ENCODE results near the gene DOCK3.
A peak's percentile ranks its signal among the peaks of the same experiment; 100 is the strongest.
"Not testable (repeated sequence)": the region's sequence is repeated elsewhere in the genome, so short reads cannot be mapped to it uniquely, and the experiment has no call there.

DOCK3 gene

GRCh38 chr3:50687127-50687751 lies 12.5 kb downstream of the DOCK3 start:
- no peak for DNase-seq

- no peak for DNase-seq
Observed at GRCh38 chr3:50687916-50688315, 13.2 kb downstream of the DOCK3 start.

- DNase-seq = not testable (repeated sequence)
Observed at GRCh38 chr3:50688602-50689001, 13.9 kb downstream of the DOCK3 start.

GRCh38 chr3:50689558-50689957 lies 14.8 kb downstream of the DOCK3 start:
- no peak for DNase-seq

- no peak for DNase-seq
Observed at GRCh38 chr3:50695031-50695430, 20.3 kb downstream of the DOCK3 start.

GRCh38 chr3:50696276-50696675 lies 21.5 kb downstream of the DOCK3 start:
- no peak for DNase-seq

GRCh38 chr3:50698269-50698668 lies 23.5 kb downstream of the DOCK3 start:
- no peak for DNase-seq

- DNase-seq = peak; percentile 28
Observed at GRCh38 chr3:50708620-50709019, 33.9 kb downstream of the DOCK3 start.

- no peak for DNase-seq
Observed at GRCh38 chr3:50714946-50715345, 40.2 kb downstream of the DOCK3 start.

GRCh38 chr3:50724831-50725230 lies 50.1 kb downstream of the DOCK3 start:
- no peak for DNase-seq

- DNase-seq = no peak
Observed at GRCh38 chr3:50734985-50735384, 60.3 kb downstream of the DOCK3 start.

- no peak for DNase-seq
Observed at GRCh38 chr3:50737193-50737905, 62.6 kb downstream of the DOCK3 start.

- DNase-seq = no peak
Observed at GRCh38 chr3:50737906-50738598, 63.3 kb downstream of the DOCK3 start.

- no peak for DNase-seq
Observed at GRCh38 chr3:50743643-50744042, 68.9 kb downstream of the DOCK3 start.

GRCh38 chr3:50749822-50750221 lies 75.1 kb downstream of the DOCK3 start:
- no peak for DNase-seq

- no peak for DNase-seq
Observed at GRCh38 chr3:50759015-50759414, 84.3 kb downstream of the DOCK3 start.

GRCh38 chr3:50777680-50778079 lies 103.0 kb downstream of the DOCK3 start:
- no peak for DNase-seq

GRCh38 chr3:50781766-50782165 lies 107.0 kb downstream of the DOCK3 start:
- DNase-seq = not testable (repeated sequence)

- DNase-seq = no peak
Observed at GRCh38 chr3:50786631-50787030, 111.9 kb downstream of the DOCK3 start.

GRCh38 chr3:50790894-50791293 lies 116.2 kb downstream of the DOCK3 start:
- not testable (repeated sequence) for DNase-seq

- no peak for DNase-seq
Observed at GRCh38 chr3:50792568-50792967, 117.8 kb downstream of the DOCK3 start.

- DNase-seq = not testable (repeated sequence)
Observed at GRCh38 chr3:50803805-50804204, 129.1 kb downstream of the DOCK3 start.

GRCh38 chr3:50804376-50804775 lies 129.6 kb downstream of the DOCK3 start:
- not testable (repeated sequence) for DNase-seq

GRCh38 chr3:50805321-50805720 lies 130.6 kb downstream of the DOCK3 start:
- DNase-seq = no peak

Data from stimulated activated CD8-positive, alpha-beta memory T cell treated with anti-CD3 and anti-CD28 coated beads, Interleukin-4, amount 100 ng/mL, for 48 hours (primary cell).